GM06990 (cell line): Measurements from ENCODE around the gene MAP3K7.

Experiments used
- DNase-seq: peaks from one replicate; pipeline ENCODE4 v3.0.0-alpha.2; 2011; ENCODE audit not compliant: insufficient read length; ENCODE audit errors: extremely low read depth
- H3K27me3 ChIP-seq: replicated peaks from 2 replicates; pipeline ENCODE4 v1.6.0; 2011; ENCODE audit warnings: low read length; ENCODE audit not compliant: control insufficient read depth, insufficient read depth
- H3K36me3 ChIP-seq: 2 replicates; pipeline ENCODE4 v1.5.1; 2011; ENCODE audit warnings: low read length; ENCODE audit not compliant: control insufficient read depth, insufficient read depth
- H3K4me3 ChIP-seq: replicated peaks from 2 replicates; pipeline ENCODE4 v1.5.1; 2011; ENCODE audit warnings: low read depth, mild to moderate bottlenecking, control low read depth, low read length
- TF ChIP-seq, protein P1 (sequence below): IDR thresholded peaks from 2 replicates; pipeline ENCODE4 v1.5.1; 2011; ENCODE audit warnings: low read length, control low read depth, mild to moderate bottlenecking, inconsistent platforms; ENCODE audit not compliant: insufficient read depth, poor library complexity, severe bottlenecking

Gene MAP3K7

DNA sequence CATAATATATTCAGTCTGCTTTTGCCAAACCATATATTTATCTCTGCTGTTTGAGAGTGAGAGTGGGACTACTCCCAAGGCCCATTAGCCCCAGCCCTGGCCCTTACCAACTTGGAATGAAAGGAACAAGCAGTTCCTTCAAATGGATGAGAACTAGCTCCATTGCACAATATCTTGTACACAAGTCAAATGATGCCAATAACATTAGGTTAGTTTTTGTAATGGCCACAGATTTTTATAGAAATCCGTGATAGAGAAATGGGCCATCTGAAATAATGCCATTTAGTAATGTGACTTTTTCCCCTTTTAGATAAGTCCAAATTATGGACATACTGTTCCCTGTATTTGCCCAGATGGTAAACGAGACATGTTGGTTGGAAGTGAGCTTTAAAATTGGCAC is 117.0 kb downstream of the MAP3K7 start:
- H3K4me3 ChIP-seq: no peak overlapping the region
- TF ChIP-seq, protein P1, sequence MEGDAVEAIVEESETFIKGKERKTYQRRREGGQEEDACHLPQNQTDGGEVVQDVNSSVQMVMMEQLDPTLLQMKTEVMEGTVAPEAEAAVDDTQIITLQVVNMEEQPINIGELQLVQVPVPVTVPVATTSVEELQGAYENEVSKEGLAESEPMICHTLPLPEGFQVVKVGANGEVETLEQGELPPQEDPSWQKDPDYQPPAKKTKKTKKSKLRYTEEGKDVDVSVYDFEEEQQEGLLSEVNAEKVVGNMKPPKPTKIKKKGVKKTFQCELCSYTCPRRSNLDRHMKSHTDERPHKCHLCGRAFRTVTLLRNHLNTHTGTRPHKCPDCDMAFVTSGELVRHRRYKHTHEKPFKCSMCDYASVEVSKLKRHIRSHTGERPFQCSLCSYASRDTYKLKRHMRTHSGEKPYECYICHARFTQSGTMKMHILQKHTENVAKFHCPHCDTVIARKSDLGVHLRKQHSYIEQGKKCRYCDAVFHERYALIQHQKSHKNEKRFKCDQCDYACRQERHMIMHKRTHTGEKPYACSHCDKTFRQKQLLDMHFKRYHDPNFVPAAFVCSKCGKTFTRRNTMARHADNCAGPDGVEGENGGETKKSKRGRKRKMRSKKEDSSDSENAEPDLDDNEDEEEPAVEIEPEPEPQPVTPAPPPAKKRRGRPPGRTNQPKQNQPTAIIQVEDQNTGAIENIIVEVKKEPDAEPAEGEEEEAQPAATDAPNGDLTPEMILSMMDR: no peak
- no peaks in the 10 kb centered on the region for H3K36me3 ChIP-seq
- no peaks in the 10 kb centered on the region for H3K27me3 ChIP-seq
- no peak for DNase-seq

DNA sequence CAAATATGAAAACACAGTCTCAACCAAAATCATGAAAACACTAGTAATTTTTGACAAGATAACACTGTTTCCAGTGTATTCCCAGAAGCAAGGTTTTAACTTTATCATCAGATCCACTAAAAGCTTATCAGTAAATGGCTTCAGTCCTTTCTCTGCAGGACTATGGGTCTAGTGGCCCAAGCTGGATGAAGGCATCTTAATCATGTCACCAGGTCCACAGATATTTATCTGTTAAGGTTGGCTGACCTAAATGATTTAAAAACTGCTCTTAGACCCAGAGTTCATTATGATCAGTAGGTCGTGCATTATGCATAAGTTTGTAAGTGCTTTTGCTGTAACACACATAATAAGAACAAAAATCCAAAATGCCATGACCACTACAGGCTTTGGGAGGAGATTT is 118.0 kb downstream of the MAP3K7 start:
- H3K4me3 ChIP-seq: no peak overlapping the region
- H3K27me3 ChIP-seq: no peaks in the 10 kb centered on the region
- no peak for DNase-seq
- no peaks in the 10 kb centered on the region for H3K36me3 ChIP-seq
- TF ChIP-seq, protein P1: no peak

DNA sequence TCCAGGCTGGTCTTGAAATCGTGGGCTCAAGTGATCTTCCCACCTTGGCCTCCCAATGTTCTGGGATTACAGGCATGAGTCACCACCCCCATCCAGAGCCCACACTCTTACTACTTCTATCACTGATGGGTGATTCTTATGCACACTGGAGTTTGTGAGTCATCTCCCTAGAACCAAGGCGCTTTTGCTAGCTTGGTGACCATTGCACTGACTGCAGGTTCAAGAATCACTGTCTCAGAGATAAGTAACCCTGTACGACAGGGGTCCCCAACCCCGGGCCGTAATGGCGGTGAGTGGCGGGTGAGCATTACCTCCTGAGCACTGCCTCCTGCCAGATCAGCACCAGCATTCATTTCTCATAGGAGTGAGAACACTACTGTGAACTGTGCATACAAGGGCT is 118.8 kb downstream of the MAP3K7 start:
- TF ChIP-seq, protein P1: no peak
- DNase-seq: no peak
- no peaks in the 10 kb centered on the region for H3K27me3 ChIP-seq
- no peaks in the 10 kb centered on the region for H3K36me3 ChIP-seq
- no peak overlapping the region for H3K4me3 ChIP-seq

DNA sequence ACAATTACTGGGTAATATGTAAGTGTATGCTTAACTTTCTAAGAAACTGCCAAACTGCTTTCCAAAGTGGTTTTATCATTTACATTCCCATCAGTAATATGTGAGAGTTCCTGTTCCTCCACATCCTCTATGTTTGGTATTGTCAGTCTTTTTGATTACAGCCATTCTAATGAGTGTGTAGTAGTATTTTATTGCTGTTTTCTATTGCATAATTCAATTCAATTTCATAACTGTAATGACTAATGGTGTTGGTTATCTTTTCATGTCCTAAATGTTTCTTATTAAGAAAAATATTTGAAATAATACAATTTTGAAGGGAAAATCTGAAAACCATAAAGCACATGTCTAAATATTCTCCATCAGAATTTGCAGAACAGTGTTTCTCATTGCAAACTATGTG is 119.3 kb downstream of the MAP3K7 start:
- H3K36me3 ChIP-seq: no peaks in the 10 kb centered on the region
- no peaks in the 10 kb centered on the region for H3K27me3 ChIP-seq
- TF ChIP-seq, protein P1: no peak
- no peak overlapping the region for H3K4me3 ChIP-seq
- DNase-seq: no peak

DNA sequence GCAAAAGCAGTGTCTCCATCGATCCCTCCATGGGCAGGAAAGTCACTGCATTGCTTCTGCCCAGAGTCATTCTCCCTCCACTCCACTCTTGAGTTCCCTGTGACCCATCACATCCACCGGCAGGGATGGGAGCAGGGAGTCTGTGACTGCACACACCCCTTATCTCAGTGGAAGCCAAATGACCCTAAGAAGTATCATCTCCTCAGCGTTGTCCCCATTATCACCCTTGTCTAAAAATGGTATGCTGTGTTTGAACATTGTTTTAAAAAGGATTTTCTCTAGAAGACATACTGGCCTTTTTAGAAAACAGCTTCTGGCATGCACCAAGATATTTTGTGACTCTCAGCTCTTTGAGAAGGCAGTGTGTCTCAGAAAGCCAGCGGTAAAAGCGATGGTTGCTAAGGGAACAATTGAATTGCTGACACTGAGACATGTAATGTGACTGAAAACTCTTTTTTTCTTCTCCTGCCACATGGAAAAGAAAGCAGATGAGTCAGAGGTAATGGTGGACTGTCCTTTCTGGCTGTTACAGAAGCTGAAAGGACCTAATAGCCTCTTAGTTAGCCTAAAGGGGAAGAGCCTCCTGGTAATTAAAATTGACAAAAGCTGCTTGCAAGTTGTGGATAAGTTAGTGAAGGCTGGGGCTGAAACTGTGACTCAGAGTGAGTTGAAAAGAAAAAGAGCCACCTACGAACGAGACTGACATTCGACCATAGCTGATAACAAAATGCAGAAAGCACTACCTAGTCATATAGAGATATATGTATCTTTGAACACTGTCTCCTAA is 120.5 kb downstream of the MAP3K7 start:
- TF ChIP-seq, protein P1: no peak
- Histone ChIP-seq H3K4me3 (no peak overlapping the region), H3K36me3 (no peaks in the 10 kb centered on the region), H3K27me3 (no peaks in the 10 kb centered on the region)
- DNase-seq: no peak

DNA sequence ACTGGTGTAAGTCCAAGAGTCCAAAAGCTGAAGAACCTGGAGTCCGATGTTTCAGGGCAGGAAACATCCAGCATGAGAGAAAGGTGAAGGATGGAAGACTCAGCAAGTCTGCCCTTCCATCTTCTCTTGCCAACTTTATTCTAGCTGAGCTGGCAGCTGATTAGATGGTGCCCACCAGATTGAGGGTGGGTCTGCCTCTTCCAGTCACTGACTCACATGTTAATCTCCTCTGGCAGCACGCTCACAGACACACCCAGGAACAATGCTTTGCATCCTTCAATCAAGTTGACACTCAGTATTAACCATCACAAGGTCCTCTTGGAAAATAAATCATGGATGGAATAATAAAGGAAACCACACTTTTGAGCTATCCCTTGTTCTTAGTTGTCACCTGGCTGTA is 121.2 kb downstream of the MAP3K7 start:
- H3K36me3 ChIP-seq: no peaks in the 10 kb centered on the region
- H3K27me3 ChIP-seq: no peaks in the 10 kb centered on the region
- TF ChIP-seq, protein P1: no peak
- no peak overlapping the region for H3K4me3 ChIP-seq
- no peak for DNase-seq
